ENCODE measurements around the gene CCM2L. TPM values are rescaled to one million over a fixed set of nuclear protein-coding genes. Genes with fewer than 3 reads are reported as not detected.
A peak's percentile ranks its signal among the peaks of the same experiment; 100 is the strongest.

Gene CCM2L
- polyA plus RNA-seq, 1 experiment, result not detected

GRCh38 chr20:32034581-32035425 is 24.6 kb downstream of the CCM2L start:
- DNase-seq (ENCODE audit: low read depth), result no peak
- no peaks in the 10 kb centered on the region for H3K36me3 ChIP-seq (ENCODE audit: control insufficient read depth, insufficient read depth, low read length)
- CTCF ChIA-PET, result interaction anchor here (0.5 to 9.9 kb wide), 16 partner anchors 14 to 211 kb away, joined by 3 to 167 read pairs (median 3); no protein-coding TSS in a partner anchor
- POLR2A ChIA-PET, result no interaction called here
- peaks cover 31% of the 10 kb centered on the region for H3K27me3 ChIP-seq (ENCODE audit: control insufficient read depth, insufficient read depth, low read length)
- H3K4me3 ChIP-seq (ENCODE audit: low read depth, low read length), result no peak overlapping the region
- TF ChIP-seq, protein P1, sequence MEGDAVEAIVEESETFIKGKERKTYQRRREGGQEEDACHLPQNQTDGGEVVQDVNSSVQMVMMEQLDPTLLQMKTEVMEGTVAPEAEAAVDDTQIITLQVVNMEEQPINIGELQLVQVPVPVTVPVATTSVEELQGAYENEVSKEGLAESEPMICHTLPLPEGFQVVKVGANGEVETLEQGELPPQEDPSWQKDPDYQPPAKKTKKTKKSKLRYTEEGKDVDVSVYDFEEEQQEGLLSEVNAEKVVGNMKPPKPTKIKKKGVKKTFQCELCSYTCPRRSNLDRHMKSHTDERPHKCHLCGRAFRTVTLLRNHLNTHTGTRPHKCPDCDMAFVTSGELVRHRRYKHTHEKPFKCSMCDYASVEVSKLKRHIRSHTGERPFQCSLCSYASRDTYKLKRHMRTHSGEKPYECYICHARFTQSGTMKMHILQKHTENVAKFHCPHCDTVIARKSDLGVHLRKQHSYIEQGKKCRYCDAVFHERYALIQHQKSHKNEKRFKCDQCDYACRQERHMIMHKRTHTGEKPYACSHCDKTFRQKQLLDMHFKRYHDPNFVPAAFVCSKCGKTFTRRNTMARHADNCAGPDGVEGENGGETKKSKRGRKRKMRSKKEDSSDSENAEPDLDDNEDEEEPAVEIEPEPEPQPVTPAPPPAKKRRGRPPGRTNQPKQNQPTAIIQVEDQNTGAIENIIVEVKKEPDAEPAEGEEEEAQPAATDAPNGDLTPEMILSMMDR (IDR thresholded peaks at IDR 0.05; ENCODE audit: insufficient read depth, low read depth, low read length), result peak; percentile 40

DNA sequence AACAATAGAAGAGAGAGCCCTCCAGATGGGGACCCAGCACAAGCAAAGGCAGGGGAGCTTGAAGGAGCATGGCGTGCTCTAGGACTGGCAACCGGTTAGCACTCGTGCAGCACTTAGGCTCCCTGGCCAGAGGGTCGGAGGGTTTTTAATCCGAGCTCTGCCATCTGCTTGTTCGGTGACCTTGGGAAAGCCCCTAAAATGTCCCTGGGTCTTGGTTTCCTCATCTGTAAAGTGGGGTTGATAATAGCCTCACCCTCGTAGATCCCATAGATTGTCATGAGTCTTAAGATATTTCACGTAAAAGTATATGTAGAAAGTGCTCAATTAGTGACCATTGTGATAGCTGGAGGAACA is 25.2 kb downstream of the CCM2L start:
- DNase-seq (ENCODE audit: low read depth), result no peak
- TF ChIP-seq, protein P1 (IDR thresholded peaks at IDR 0.05; ENCODE audit: insufficient read depth, low read depth, low read length), result no peak
- no peaks in the 10 kb centered on the region for H3K36me3 ChIP-seq (ENCODE audit: control insufficient read depth, insufficient read depth, low read length)
- peaks cover 33% of the 10 kb centered on the region for H3K27me3 ChIP-seq (ENCODE audit: control insufficient read depth, insufficient read depth, low read length)
- POLR2A ChIA-PET, result no interaction called here
- no peak overlapping the region for H3K4me3 ChIP-seq (ENCODE audit: low read depth, low read length)
- CTCF ChIA-PET, result interaction anchor here (0.5 to 9.9 kb wide), 13 partner anchors 14 to 212 kb away, joined by 3 to 167 read pairs (median 5); no protein-coding TSS in a partner anchor

- peaks cover 33% of the 10 kb centered on the region for H3K27me3 ChIP-seq (ENCODE audit: control insufficient read depth, insufficient read depth, low read length)
- CTCF ChIA-PET, result interaction anchor here (1.2 to 9.9 kb wide), 7 partner anchors 23 to 213 kb away, joined by 3 to 167 read pairs (median 9); no protein-coding TSS in a partner anchor
Measured at GRCh38 chr20:32036252-32036651, 26.0 kb downstream of the CCM2L start.

GRCh38 chr20:32036716-32037485 is 26.7 kb downstream of the CCM2L start:
- TF ChIP-seq, protein P1 (IDR thresholded peaks at IDR 0.05; ENCODE audit: insufficient read depth, low read depth, low read length), result no peak
- Histone ChIP-seq H3K36me3 (ENCODE audit: control insufficient read depth, insufficient read depth, low read length) (no peaks in the 10 kb centered on the region), H3K27me3 (ENCODE audit: control insufficient read depth, insufficient read depth, low read length) (peaks cover 37% of the 10 kb centered on the region), H3K4me3 (ENCODE audit: low read depth, low read length) (no peak overlapping the region)
- DNase-seq (ENCODE audit: low read depth), result no peak
- CTCF ChIA-PET, result interaction anchor here (2.2 to 9.9 kb wide), 3 partner anchors 52 to 213 kb away, joined by 9 to 167 read pairs (median 12); no protein-coding TSS in a partner anchor
- POLR2A ChIA-PET, result no interaction called here

More at GRCh38 chr20:32036252-32036651, 26.0 kb downstream of the CCM2L start:
- H3K4me3 ChIP-seq (ENCODE audit: low read depth, low read length), result no peak overlapping the region
- POLR2A ChIA-PET, result no interaction called here
- DNase-seq (ENCODE audit: low read depth), result no peak
- TF ChIP-seq, protein P1 (IDR thresholded peaks at IDR 0.05; ENCODE audit: insufficient read depth, low read depth, low read length), result no peak
- no peaks in the 10 kb centered on the region for H3K36me3 ChIP-seq (ENCODE audit: control insufficient read depth, insufficient read depth, low read length)

DNA sequence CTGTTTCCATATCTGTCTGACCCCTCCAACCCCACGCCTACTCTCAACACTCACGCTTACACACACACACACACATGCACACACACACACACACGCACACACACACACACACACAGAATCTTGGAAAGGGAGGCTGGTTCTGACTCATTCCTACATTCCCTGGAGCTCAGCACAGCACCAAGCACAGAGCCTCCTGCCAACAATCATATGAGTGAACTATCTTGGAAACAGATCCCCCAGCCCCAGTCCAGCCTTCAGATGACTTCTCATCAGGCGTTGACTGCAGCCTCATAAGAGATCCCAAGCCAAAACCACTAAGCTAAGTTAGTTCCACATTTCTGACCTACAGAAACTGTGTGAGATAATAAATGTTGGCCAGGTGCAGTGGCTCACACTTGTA is 27.7 kb downstream of the CCM2L start:
- no peak overlapping the region for H3K4me3 ChIP-seq (ENCODE audit: low read depth, low read length)
- ChIA-PET CTCF (interaction anchor here (9.9 kb wide), 1 partner anchor 51 kb away, joined by 167 read pairs; no protein-coding TSS in a partner anchor), POLR2A (no interaction called here)
- DNase-seq (ENCODE audit: low read depth), result no peak
- TF ChIP-seq, protein P1 (IDR thresholded peaks at IDR 0.05; ENCODE audit: insufficient read depth, low read depth, low read length), result no peak
- peaks cover 33% of the 10 kb centered on the region for H3K27me3 ChIP-seq (ENCODE audit: control insufficient read depth, insufficient read depth, low read length)
- no peaks in the 10 kb centered on the region for H3K36me3 ChIP-seq (ENCODE audit: control insufficient read depth, insufficient read depth, low read length)
